ENCODE results near the gene KLHL22.
"Not testable (repeated sequence)": the region's sequence is repeated elsewhere in the genome, so short reads cannot be mapped to it uniquely, and the experiment has no call there.

DNA sequence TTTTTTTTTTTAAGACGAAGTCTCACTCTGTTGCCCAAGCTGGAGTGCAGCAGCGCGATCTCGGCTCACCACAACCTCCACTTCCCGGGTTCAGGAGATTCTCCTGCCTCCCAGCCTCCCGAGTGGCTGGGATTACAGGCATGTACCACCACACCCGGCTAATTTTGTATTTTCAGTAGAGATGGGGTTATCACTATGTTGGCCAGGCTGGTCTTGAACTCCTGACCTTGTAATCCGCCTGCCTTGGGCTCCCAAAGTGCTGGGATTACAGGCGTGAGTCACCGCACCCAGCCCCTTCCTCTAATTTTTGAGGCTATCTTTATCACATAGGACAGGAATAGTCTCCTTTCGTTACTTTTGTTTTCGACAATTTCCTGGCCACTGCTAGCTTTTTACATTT is 20.0 kb downstream of the KLHL22 start:
- TF ChIP-seq EZH2 (IDR thresholded peaks at IDR 0.05; ENCODE audit: borderline replicate concordance, low read depth, low read length, poor library complexity, severe bottlenecking) = not testable (repeated sequence)
- TF ChIP-seq, protein P1, sequence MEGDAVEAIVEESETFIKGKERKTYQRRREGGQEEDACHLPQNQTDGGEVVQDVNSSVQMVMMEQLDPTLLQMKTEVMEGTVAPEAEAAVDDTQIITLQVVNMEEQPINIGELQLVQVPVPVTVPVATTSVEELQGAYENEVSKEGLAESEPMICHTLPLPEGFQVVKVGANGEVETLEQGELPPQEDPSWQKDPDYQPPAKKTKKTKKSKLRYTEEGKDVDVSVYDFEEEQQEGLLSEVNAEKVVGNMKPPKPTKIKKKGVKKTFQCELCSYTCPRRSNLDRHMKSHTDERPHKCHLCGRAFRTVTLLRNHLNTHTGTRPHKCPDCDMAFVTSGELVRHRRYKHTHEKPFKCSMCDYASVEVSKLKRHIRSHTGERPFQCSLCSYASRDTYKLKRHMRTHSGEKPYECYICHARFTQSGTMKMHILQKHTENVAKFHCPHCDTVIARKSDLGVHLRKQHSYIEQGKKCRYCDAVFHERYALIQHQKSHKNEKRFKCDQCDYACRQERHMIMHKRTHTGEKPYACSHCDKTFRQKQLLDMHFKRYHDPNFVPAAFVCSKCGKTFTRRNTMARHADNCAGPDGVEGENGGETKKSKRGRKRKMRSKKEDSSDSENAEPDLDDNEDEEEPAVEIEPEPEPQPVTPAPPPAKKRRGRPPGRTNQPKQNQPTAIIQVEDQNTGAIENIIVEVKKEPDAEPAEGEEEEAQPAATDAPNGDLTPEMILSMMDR (conservative IDR thresholded peaks at IDR 0.05; ENCODE audit: low read depth, low read length) = not testable (repeated sequence)
